ENCODE measurements around the gene SPIRE1.
"Not testable (repeated sequence)": the region's sequence is repeated elsewhere in the genome, so short reads cannot be mapped to it uniquely, and the experiment has no call there.

SPIRE1 gene

DNA sequence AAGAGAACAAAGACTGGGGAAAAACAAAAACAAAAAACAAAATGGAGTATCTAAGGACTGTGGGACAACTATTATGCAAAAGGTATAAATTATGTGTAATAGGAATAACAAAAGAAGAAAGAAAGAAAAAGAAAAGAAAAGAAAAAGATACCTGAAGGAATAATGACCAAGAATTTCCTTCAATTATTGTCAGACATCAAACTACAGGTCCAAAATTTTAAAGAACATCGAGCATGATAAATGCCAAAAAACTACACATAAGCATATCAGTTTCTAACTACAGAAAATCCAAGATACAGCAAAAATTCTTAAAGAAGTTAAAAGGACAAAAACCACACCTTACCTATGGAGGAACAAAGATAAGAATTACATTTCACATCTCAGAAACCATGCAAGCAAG is 93.0 kb downstream of the SPIRE1 start:
- TF ChIP-seq ZFX (IDR thresholded peaks at IDR 0.05): no peak
- TF ChIP-seq, protein P1, sequence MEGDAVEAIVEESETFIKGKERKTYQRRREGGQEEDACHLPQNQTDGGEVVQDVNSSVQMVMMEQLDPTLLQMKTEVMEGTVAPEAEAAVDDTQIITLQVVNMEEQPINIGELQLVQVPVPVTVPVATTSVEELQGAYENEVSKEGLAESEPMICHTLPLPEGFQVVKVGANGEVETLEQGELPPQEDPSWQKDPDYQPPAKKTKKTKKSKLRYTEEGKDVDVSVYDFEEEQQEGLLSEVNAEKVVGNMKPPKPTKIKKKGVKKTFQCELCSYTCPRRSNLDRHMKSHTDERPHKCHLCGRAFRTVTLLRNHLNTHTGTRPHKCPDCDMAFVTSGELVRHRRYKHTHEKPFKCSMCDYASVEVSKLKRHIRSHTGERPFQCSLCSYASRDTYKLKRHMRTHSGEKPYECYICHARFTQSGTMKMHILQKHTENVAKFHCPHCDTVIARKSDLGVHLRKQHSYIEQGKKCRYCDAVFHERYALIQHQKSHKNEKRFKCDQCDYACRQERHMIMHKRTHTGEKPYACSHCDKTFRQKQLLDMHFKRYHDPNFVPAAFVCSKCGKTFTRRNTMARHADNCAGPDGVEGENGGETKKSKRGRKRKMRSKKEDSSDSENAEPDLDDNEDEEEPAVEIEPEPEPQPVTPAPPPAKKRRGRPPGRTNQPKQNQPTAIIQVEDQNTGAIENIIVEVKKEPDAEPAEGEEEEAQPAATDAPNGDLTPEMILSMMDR (conservative IDR thresholded peaks at IDR 0.05): no peak

DNA sequence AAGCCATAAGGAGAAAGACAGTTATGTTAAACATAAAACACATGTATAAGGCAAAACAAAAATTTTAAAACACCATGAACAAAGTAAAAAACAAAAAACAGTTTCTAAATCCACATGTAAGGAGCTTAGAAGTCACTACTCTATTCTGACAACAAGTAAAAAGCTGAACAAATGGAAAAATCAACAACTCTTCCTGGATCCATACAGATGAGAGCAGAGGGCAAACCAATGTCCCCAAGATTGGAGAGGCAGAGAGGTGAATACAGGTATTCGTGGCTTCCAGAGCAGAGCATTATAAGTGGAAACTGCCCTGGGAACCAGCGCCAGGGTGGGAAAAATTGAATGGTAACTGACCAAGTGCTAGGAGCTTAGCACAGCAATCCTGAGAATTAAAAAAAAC is 93.5 kb downstream of the SPIRE1 start:
- H3K27ac ChIP-seq: no peak overlapping the region
- TF ChIP-seq ZFX (IDR thresholded peaks at IDR 0.05): no peak
- TF ChIP-seq, protein P1 (conservative IDR thresholded peaks at IDR 0.05): no peak

More for the DNA sequence above, 93.0 kb downstream of the SPIRE1 start:
- no peak overlapping the region for H3K27ac ChIP-seq

DNA sequence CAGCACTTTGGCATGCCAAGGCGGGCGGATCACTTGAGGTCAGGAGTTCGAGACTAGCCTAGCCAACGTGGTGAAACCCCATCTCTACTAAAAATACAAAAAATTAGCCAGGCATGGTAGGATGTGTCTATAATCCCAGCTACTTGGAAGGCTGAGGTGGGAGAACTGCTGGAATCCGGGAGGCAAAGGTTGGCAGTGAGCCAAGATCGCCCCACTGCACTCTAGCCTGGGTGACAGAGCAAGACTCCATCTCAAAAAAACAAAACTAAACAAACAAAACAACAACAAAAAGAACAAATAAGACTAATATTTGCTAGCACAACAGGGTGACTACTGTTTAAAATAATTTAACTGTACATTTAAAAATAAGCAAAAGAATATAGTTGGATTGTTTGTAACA is 97.3 kb downstream of the SPIRE1 start:
- not testable (repeated sequence) for H3K27ac ChIP-seq

DNA sequence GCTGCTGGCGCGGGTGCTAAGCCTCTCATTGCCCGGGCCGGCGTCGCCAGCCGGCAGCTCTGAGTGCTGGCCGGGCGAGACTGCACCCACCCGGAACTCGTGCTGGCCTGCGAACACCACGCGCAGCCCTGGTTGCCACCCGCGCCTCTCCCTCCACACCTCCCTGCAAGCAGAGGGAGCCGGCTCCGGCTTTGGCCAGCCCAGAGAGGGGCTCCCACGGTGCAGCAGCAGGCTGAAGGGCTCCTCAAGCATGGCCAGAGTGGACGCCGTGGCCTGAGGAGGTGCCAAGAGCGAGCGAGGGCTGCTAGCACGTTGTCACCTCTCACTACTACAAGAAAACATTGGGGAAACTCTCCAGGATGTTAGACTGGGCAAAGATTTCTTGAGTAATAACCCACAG is 98.6 kb downstream of the SPIRE1 start:
- TF ChIP-seq, protein P1 (conservative IDR thresholded peaks at IDR 0.05): no peak
- no peak for TF ChIP-seq ZFX (IDR thresholded peaks at IDR 0.05)
- no peak overlapping the region for H3K27ac ChIP-seq

DNA sequence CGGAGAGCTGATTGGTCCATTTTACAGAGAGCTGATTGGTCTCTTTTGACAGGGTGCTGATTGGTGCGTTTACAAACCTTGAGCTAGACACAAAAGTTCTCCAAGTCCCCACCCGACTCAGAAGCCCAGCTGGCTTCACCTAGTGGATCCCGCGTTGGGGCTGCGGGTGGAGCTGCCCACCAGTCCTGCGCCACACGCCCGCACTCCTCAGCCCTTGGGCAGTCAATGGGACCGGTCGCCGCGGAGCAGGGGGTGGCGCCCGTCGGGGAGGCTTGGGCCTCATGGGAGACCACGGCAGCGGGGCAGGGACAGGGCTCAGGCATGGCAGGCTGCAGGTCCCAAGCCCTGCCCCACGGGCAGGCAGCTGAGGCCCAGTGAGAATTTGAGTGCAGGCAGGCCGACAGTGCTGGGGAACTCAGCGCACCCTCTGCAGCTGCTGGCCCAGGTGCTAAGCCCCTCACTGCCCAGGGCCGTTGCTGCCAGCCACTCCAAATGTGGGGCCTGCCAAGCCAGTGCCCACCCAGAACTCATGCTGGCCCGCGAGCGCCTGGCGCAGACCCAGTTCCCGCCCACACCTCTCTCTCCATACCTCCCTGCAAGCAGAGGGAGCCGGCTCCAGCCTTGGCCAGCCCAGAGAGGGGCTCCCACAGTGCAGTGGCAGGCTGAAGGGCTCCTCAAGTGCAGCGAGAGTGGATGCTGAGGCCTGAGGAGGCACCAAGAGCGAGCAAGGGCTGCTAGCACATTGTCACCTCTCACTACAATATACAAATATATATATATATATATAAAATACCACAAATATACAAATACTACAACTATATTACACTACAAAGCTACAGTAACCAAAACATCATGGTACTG is 100.7 kb downstream of the SPIRE1 start:
- TF ChIP-seq ZFX (IDR thresholded peaks at IDR 0.05): no peak
- TF ChIP-seq, protein P1 (conservative IDR thresholded peaks at IDR 0.05): no peak
- no peak overlapping the region for H3K27ac ChIP-seq

DNA sequence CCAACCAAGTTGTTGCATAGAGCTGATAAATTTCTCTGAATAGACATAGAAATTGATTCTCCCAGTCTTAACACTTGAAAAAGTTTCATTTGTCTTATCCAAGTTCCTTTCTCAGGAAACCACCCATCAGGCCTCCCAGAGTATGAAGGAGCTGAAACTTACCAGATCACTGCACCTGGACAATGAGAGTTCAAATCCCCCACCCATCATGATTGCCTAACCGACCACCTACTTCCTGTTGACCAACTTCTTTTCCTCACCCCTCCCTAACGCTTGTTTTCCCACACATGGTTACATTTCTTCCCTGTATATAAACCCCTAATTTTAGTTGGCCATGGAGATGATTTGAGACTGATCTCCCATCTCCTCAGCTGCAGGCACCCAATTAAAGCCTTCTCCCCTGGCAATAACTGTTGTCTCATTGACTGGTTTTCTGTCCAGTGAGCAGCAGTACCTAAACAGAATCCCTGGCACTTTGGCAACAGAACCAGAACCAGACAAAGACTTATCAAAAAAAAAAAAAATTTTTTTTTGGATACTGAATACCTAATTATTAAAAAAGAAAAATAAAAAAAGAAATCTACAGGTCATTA is 103.0 kb downstream of the SPIRE1 start:
- H3K27ac ChIP-seq: no peak overlapping the region
- TF ChIP-seq, protein P1 (conservative IDR thresholded peaks at IDR 0.05): no peak
- no peak for TF ChIP-seq ZFX (IDR thresholded peaks at IDR 0.05)

DNA sequence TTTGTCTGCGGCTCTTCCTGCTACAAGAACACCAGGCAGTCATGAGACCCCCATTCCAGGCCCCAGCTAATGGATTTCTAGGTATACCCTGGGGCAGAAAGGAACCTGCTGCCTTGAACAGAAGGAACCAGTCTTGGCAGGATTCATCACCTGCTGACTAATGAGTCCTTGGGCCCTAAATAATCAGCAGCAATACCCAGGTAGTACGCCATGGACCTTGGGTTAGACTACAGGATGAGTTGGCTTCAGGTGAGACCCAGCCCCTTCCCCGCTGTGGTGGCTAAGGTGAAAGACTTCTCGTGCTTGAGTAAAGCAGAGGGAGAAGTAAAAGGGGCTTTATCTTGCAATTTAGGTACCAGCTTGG is 105.0 kb downstream of the SPIRE1 start:
- no peak for TF ChIP-seq ZFX (IDR thresholded peaks at IDR 0.05)
- TF ChIP-seq, protein P1 (conservative IDR thresholded peaks at IDR 0.05): no peak
- H3K27ac ChIP-seq: no peak overlapping the region

DNA sequence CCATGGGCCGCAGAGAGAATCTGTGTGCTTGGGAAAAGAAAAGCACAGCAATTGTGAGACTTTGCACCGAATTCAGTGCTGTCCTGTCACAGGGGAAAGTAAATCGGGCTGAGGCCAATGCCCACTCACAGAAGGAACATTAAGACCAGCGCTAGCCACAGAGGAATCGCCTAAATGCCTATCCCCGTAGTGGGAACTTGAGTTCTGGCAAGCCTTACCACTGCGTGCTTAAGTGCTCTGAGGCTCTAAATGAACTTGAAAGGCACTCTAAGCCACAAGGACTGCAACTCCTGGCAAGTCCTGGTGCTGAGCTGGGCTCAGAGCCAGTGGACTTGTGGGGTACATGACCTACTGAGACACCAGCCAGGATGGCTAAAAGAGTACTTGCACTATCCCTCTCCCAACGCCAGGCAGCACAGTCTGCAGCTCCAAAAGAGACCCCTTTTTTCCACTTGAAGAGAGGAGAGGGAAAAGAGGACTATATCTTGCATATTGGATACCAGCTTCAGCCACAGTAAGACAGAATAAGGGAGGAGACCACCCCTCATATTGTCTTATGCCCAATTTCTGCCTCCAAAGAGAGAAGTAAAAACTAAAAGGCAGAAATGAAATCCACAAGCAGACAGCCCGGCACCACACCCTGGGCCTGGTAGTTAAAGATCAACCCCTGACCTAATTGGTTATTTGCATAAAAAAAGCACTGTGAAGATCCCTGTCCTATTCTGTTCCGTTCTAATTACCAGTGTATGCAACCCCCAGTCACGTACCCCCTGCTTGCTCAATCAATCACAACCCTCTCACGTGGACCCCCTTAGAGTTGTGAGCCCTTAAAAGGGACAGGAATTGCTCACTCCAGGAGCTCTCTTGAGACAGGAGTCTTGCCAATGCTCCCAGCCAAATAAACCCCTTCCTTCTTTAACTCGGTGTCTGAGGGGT is 105.7 kb downstream of the SPIRE1 start:
- not testable (repeated sequence) for H3K27ac ChIP-seq

DNA sequence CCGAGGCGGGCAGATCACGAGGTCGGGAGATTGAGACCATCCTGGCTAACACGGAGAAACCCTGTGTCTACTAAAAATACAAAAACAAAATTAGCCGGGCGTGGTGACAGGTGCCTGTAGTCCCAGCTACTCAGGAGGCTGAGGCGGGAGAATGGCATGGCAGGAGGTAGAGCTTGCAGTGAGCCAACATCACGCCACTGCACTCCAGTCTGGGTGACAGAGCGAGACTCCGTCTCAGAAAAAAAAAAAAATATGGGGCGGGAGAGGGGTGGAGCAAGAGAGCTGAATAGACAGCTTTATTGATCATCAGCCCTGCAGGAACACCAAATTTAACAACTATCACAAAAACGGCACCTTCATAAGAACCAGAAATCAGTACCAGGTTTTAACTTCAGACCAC is 106.4 kb downstream of the SPIRE1 start:
- not testable (repeated sequence) for H3K27ac ChIP-seq

Measured in C4-2B (cell line).